Hepatocyte (in vitro differentiated cells): ENCODE data around the gene POLD3.

ENCODE experiments used
- EZH2 ChIP-seq: fragments of 200-600 bp; sonication (generic); IDR thresholded peaks from 2 replicates; pipeline ENCODE4 v1.6.1; 2016; ENCODE audit warnings: antibody characterized with exemption, mild to moderate bottlenecking, borderline replicate concordance
- TF ChIP-seq, protein P1 (sequence below): fragments of 200-600 bp; sonication (generic); IDR thresholded peaks from 2 replicates; pipeline ENCODE4 v1.5.1; 2016; ENCODE audit warnings: antibody characterized with exemption, mild to moderate bottlenecking; ENCODE audit not compliant: poor library complexity

DNA sequence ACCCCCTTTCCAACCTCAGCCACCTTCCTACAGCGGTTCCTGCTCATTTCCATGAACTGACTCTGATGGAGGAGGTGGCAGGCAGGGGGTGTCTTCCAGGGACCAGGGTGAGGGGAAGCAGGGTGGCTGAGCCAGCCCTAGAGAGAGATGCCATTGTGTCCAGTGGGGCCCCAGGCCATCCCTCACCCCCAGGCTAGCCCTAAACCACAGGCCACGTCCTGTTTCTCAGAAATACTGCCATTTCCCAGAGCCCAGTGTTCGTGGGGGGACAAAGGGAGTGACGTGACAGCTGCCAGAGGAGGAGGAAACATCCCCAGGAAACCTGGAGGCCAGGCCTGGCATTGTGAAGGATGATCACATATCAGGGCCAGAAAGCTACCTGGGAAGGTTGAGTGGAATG lies 99.4 kb downstream of the POLD3 start:
- TF ChIP-seq, protein P1, sequence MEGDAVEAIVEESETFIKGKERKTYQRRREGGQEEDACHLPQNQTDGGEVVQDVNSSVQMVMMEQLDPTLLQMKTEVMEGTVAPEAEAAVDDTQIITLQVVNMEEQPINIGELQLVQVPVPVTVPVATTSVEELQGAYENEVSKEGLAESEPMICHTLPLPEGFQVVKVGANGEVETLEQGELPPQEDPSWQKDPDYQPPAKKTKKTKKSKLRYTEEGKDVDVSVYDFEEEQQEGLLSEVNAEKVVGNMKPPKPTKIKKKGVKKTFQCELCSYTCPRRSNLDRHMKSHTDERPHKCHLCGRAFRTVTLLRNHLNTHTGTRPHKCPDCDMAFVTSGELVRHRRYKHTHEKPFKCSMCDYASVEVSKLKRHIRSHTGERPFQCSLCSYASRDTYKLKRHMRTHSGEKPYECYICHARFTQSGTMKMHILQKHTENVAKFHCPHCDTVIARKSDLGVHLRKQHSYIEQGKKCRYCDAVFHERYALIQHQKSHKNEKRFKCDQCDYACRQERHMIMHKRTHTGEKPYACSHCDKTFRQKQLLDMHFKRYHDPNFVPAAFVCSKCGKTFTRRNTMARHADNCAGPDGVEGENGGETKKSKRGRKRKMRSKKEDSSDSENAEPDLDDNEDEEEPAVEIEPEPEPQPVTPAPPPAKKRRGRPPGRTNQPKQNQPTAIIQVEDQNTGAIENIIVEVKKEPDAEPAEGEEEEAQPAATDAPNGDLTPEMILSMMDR = no peak
- TF ChIP-seq EZH2 = no peak
